Pons (tissue), 1 donor: ENCODE measurements around the gene VIM.

Source experiments
- DNase-seq: peaks from one replicate; pipeline ENCODE4 v3.0.0-alpha.2; 2016; ENCODE audit warnings: low spot score

The VIM gene

GRCh38 chr10:17209881-17210280 is 18.2 kb upstream of the VIM start:
- no peak for DNase-seq

- DNase-seq, result no peak
Observed at GRCh38 chr10:17210361-17210760, 17.7 kb upstream of the VIM start.

- no peak for DNase-seq
Observed at GRCh38 chr10:17212802-17213221, 15.2 kb upstream of the VIM start.

- DNase-seq, result no peak
Observed at GRCh38 chr10:17213646-17214349, 14.2 kb upstream of the VIM start.

- DNase-seq, result no peak
Observed at GRCh38 chr10:17214526-17214925, 13.5 kb upstream of the VIM start.

GRCh38 chr10:17214971-17215781 is 12.9 kb upstream of the VIM start:
- no peak for DNase-seq

GRCh38 chr10:17215782-17216122 is 12.3 kb upstream of the VIM start:
- DNase-seq, result no peak

- DNase-seq, result no peak
Observed at GRCh38 chr10:17216217-17216900, 11.7 kb upstream of the VIM start.

GRCh38 chr10:17216901-17217395 is 11.1 kb upstream of the VIM start:
- DNase-seq, result no peak

- no peak for DNase-seq
Observed at GRCh38 chr10:17217631-17218232, 10.3 kb upstream of the VIM start.

- no peak for DNase-seq
Observed at GRCh38 chr10:17219024-17219423, 9.0 kb upstream of the VIM start.

- no peak for DNase-seq
Observed at GRCh38 chr10:17220652-17221100, 7.4 kb upstream of the VIM start.

GRCh38 chr10:17222329-17222728 is 5.7 kb upstream of the VIM start:
- DNase-seq, result no peak

GRCh38 chr10:17225808-17226207 is 2.2 kb upstream of the VIM start:
- DNase-seq, result no peak

GRCh38 chr10:17226891-17227303 is 1.1 kb upstream of the VIM start:
- DNase-seq, result no peak

- DNase-seq, result no peak
Observed at GRCh38 chr10:17227367-17228090, 512 bp upstream of the VIM start.

- DNase-seq, result no peak
Observed at GRCh38 chr10:17229016-17229716, 1.1 kb downstream of the VIM start.

- no peak for DNase-seq
Observed at GRCh38 chr10:17229717-17229966, 1.6 kb downstream of the VIM start.

GRCh38 chr10:17229967-17230682 is 2.1 kb downstream of the VIM start:
- no peak for DNase-seq

- DNase-seq, result no peak
Observed at GRCh38 chr10:17231788-17232187, 3.7 kb downstream of the VIM start.
